A673 (cell line): ENCODE results near the gene C3orf62. TPM values are rescaled to one million over a fixed set of nuclear protein-coding genes. Genes with fewer than 3 reads are reported as not detected.

ENCODE experiments used
- BruUV-seq: library from RNA; stranded (reverse); fragments of 400-500 nt; replicated peaks from 2 replicates; lab custom pipeline; 2021; lab: Mats Ljungman, UMichigan
- CTCF ChIA-PET: fragments of 300-600 bp; sonication (Branson Sonifier 250); formaldehyde crosslinking; loops from one replicate; lab custom pipeline; 2022; ENCODE audit warnings: antibody characterized with exemption; lab: Charles Lee
- POLR2A ChIA-PET: fragments of 300-600 bp; sonication (Branson Sonifier 250); formaldehyde crosslinking; loops from one replicate; lab custom pipeline; 2022; ENCODE audit warnings: antibody characterized with exemption; ENCODE audit not compliant: low non-redundant PET; lab: Charles Lee
- DNase-seq: peaks from one replicate; pipeline ENCODE4 v3.0.0-alpha.2; 2015; ENCODE audit warnings: low spot score
- H3K27ac ChIP-seq: fragments of 200-600 bp; sonication (generic); 2 replicates; pipeline ENCODE4 v1.5.1; 2016; ENCODE audit warnings: mixed run types, low read depth, mild to moderate bottlenecking, mixed read lengths, antibody characterized with exemption, low read length; ENCODE audit not compliant: poor library complexity, severe bottlenecking
- H3K27me3 ChIP-seq: fragments of 200-600 bp; sonication (generic); replicated peaks from 2 replicates; pipeline ENCODE4 v1.6.1; 2017; ENCODE audit warnings: mixed run types, low read depth, mild to moderate bottlenecking, mixed read lengths, antibody characterized with exemption, low read length; ENCODE audit not compliant: insufficient read depth, poor library complexity
- H3K36me3 ChIP-seq: fragments of 200-600 bp; sonication (generic); 2 replicates; pipeline ENCODE4 v1.6.1; 2016; ENCODE audit warnings: mixed run types, mild to moderate bottlenecking, mixed read lengths, antibody characterized with exemption, low read length; ENCODE audit not compliant: insufficient read depth, poor library complexity, severe bottlenecking
- H3K4me1 ChIP-seq: fragments of 200-600 bp; sonication (generic); 2 replicates; pipeline ENCODE4 v1.6.1; 2017; ENCODE audit warnings: mixed run types, mild to moderate bottlenecking, mixed read lengths, antibody characterized with exemption, low read length; ENCODE audit not compliant: insufficient read depth, poor library complexity, severe bottlenecking
- H3K4me3 ChIP-seq: fragments of 200-600 bp; sonication (generic); 2 replicates; pipeline ENCODE4 v1.5.1; 2016; ENCODE audit warnings: low read depth, mixed run types, mild to moderate bottlenecking, mixed read lengths, low read length; ENCODE audit not compliant: poor library complexity, severe bottlenecking
- H3K9me3 ChIP-seq: fragments of 200-600 bp; sonication (generic); 2 replicates; pipeline ENCODE4 v1.6.1; 2016; ENCODE audit warnings: mixed run types, low read depth, mild to moderate bottlenecking, mixed read lengths, antibody characterized with exemption, low read length; ENCODE audit not compliant: poor library complexity, severe bottlenecking
- EZH2 ChIP-seq: fragments of 200-600 bp; sonication (generic); IDR thresholded peaks from 2 replicates; pipeline ENCODE4 v1.6.1; 2017; ENCODE audit warnings: borderline replicate concordance, low read depth, mild to moderate bottlenecking, mixed read lengths, antibody characterized with exemption, low read length; ENCODE audit not compliant: poor library complexity, severe bottlenecking
- intact Hi-C: fragments of 100-400 bp; cut with micrococcal nuclease; formaldehyde crosslinking; loops from one replicate; pipeline ENCODE4 v1.10.0; 2022; ENCODE audit not compliant: unreplicated experiment
- total RNA-seq: library from RNA; stranded (reverse); gene quantifications from 2 replicates; pipeline ENCODE4 v1.2.3, GENCODE V29; 2021
- TF ChIP-seq, protein P1 (sequence below): fragments of 300-800, 200-600 bp; sonication (generic); conservative IDR thresholded peaks from 2 replicates; pipeline ENCODE4 v1.5.1; 2017; ENCODE audit warnings: low read depth, mild to moderate bottlenecking, antibody characterized with exemption, low read length, moderate library complexity, mixed read lengths

The C3orf62 gene
- total RNA-seq, 1 experiment from 2014 or later: 2.0 TPM

DNA sequence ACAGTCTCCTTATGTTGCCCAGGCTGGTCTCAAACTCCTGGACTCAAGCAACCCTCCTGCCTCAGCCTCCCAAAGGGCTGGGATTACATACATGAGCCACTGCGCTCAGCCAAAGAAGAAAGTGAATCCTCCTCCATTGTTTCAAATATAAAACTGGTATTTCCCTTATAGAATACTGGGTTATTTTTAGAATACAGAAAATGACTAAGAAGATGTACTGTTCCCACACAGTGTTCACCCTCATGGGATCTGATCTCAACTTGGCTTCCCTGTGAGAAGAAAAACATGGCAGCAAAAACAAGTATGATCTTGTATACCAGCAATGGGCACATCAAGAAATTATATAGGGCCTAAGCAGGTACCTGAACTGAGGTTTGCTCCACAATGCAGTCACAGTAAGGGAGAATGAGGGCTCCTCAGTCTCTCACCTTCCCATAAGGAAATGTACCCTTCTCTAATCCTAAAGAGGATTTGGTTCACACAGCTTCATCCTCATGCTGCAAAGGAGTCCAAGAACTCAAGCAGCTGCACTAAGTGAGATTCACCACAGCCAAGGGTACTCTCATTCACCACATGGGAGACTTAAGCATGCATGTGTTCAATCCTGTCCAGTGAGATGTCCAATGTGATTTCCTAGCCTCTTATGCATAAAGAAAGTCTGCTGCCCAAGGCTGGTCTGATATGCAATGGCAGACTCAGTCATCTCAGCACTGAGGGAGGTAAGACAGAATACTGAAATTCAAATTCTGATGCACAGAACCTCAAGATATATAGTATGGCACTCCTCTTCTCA lies 37.1 kb upstream of the C3orf62 start:
- no peak overlapping the region for H3K27ac ChIP-seq
- no peaks in the 10 kb centered on the region for H3K27me3 ChIP-seq
- BruUV-seq: no TSS peak
- no peak for DNase-seq
- H3K36me3 ChIP-seq: no peaks in the 10 kb centered on the region
- H3K4me3 ChIP-seq: no peak overlapping the region
- CTCF ChIA-PET: no interaction called here
- intact Hi-C loops: no loop called here
- no peaks in the 10 kb centered on the region for H3K9me3 ChIP-seq
- no peak for TF ChIP-seq EZH2
- TF ChIP-seq, protein P1, sequence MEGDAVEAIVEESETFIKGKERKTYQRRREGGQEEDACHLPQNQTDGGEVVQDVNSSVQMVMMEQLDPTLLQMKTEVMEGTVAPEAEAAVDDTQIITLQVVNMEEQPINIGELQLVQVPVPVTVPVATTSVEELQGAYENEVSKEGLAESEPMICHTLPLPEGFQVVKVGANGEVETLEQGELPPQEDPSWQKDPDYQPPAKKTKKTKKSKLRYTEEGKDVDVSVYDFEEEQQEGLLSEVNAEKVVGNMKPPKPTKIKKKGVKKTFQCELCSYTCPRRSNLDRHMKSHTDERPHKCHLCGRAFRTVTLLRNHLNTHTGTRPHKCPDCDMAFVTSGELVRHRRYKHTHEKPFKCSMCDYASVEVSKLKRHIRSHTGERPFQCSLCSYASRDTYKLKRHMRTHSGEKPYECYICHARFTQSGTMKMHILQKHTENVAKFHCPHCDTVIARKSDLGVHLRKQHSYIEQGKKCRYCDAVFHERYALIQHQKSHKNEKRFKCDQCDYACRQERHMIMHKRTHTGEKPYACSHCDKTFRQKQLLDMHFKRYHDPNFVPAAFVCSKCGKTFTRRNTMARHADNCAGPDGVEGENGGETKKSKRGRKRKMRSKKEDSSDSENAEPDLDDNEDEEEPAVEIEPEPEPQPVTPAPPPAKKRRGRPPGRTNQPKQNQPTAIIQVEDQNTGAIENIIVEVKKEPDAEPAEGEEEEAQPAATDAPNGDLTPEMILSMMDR: no peak
- H3K4me1 ChIP-seq: no peaks in the 10 kb centered on the region
- POLR2A ChIA-PET: no interaction called here

DNA sequence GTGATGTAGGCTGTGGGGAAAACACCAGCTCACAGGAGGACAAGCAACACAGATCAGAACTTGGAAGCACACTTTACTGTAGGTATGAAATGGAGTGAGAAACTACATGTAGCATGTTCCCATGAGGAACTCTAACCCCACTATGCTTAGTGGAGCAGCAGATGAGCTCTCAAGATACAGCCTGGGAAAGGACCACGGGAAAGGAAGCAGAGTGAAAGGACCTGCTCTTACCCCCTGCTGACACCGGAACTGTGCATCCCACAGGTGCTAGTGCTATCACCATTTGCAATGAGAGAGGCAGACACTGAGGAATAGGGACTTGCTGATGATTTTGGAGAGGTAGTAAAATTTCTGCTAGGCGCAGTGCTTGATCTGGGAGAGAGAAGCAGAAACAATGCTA lies 34.3 kb upstream of the C3orf62 start:
- TF ChIP-seq, protein P1: no peak
- TF ChIP-seq EZH2: no peak
- intact Hi-C loops: no loop called here
- no peak overlapping the region for H3K4me3 ChIP-seq
- H3K36me3 ChIP-seq: no peaks in the 10 kb centered on the region
- no peaks in the 10 kb centered on the region for H3K9me3 ChIP-seq
- CTCF ChIA-PET: no interaction called here
- DNase-seq: no peak
- POLR2A ChIA-PET: no interaction called here
- no peaks in the 10 kb centered on the region for H3K27me3 ChIP-seq
- H3K27ac ChIP-seq: no peak overlapping the region
- H3K4me1 ChIP-seq: no peaks in the 10 kb centered on the region
- no TSS peak for BruUV-seq

DNA sequence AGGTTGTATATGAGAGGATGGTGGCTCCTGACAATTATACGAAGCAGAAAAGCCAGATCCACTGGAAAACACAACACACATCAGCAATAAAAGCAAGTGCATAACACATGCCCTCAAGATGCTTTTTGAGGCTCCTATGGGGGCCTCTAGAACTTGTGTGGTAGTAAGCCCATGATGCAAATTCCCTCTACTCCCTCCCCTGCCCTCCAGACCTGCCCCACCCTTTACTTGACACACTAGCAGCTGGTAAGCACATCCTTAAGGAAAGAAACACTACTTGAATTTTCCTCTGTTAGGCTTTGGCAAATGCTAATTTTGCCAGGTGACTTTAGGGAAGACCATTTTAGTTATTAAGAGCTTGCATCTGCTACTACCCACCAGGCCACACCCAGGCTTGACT lies 33.6 kb upstream of the C3orf62 start:
- no peaks in the 10 kb centered on the region for H3K27me3 ChIP-seq
- no TSS peak for BruUV-seq
- no peak for DNase-seq
- H3K27ac ChIP-seq: no peak overlapping the region
- no peaks in the 10 kb centered on the region for H3K4me1 ChIP-seq
- no peak for TF ChIP-seq EZH2
- TF ChIP-seq, protein P1: no peak
- no peak overlapping the region for H3K4me3 ChIP-seq
- H3K36me3 ChIP-seq: no peaks in the 10 kb centered on the region
- POLR2A ChIA-PET: no interaction called here
- intact Hi-C loops: no loop called here
- CTCF ChIA-PET: no interaction called here
- no peaks in the 10 kb centered on the region for H3K9me3 ChIP-seq
